WTC11 (cell line): ENCODE measurements around the gene IL9. TPM values are rescaled to one million over a fixed set of nuclear protein-coding genes. Genes with fewer than 3 reads are reported as not detected.

ENCODE experiments used
- ATAC-seq: fragments of 200-7000 bp; cut with Tn5 transposase; 2 replicates; pipeline ENCODE4 v1.10.0; 2021; ENCODE audit warnings: mild to moderate bottlenecking, moderate library complexity
- CTCF ChIA-PET: fragments of 300-600 bp; sonication (Branson Sonifier 250); formaldehyde crosslinking; loops from one replicate; lab custom pipeline; 2021; ENCODE audit warnings: antibody characterized with exemption; lab: Charles Lee
- POLR2A ChIA-PET: fragments of 350-600 bp; sonication (Branson Sonifier 250); formaldehyde crosslinking; loops from one replicate; lab custom pipeline; 2021; ENCODE audit warnings: antibody characterized with exemption; lab: Charles Lee
- DNase-seq: peaks from one replicate; pipeline ENCODE4 v3.0.0; 2021; ENCODE audit warnings: low spot score
- H3K27ac Mint-ChIP-seq: 2 replicates; pipeline ENCODE4 v1.8.0; 2021; ENCODE audit warnings: mixed read lengths
- H3K27me3 Mint-ChIP-seq: 2 replicates; pipeline ENCODE4 v1.8.0; 2021; ENCODE audit warnings: low read depth, mild to moderate bottlenecking, moderate library complexity, mixed read lengths
- H3K36me3 Mint-ChIP-seq: 2 replicates; pipeline ENCODE4 v1.8.0; 2021; ENCODE audit warnings: mixed read lengths
- H3K4me1 Mint-ChIP-seq: 2 replicates; pipeline ENCODE4 v1.8.0; 2022; ENCODE audit warnings: mixed read lengths
- H3K4me3 Mint-ChIP-seq: 2 replicates; pipeline ENCODE4 v1.8.0; 2021; ENCODE audit warnings: mild to moderate bottlenecking, moderate library complexity, mixed read lengths
- H3K9me3 Mint-ChIP-seq: 2 replicates; pipeline ENCODE4 v1.8.0; 2021; ENCODE audit warnings: mixed read lengths
- AFF4 ChIP-seq: sonication (generic); formaldehyde crosslinking; IDR thresholded peaks from 2 replicates; pipeline ENCODE4 v1.8.1; 2023; ENCODE audit warnings: mild to moderate bottlenecking, missing genetic modification reagents, borderline replicate concordance
- ATF2 ChIP-seq: sonication (generic); formaldehyde crosslinking; IDR thresholded peaks from 2 replicates; pipeline ENCODE4 v1.8.1; 2022; ENCODE audit warnings: low read depth, missing genetic modification reagents, borderline replicate concordance
- ATF6 ChIP-seq: sonication (generic); formaldehyde crosslinking; IDR thresholded peaks from 2 replicates; pipeline ENCODE4 v1.8.1; 2023; ENCODE audit warnings: mild to moderate bottlenecking, missing genetic modification reagents
- CTCF ChIP-seq: fragments of 200-600 bp; IDR thresholded peaks from 2 replicates; pipeline ENCODE4 v1.8.0; 2022; ENCODE audit warnings: antibody characterized with exemption
- MXD4 ChIP-seq: fragments of 250-450 bp; sonication (Bioruptor Pico); IDR thresholded peaks from 2 replicates; pipeline ENCODE4 v1.8.0; 2021; ENCODE audit warnings: mild to moderate bottlenecking, moderate library complexity, borderline replicate concordance
- MYBL2 ChIP-seq: sonication (generic); formaldehyde crosslinking; IDR thresholded peaks from 2 replicates; pipeline ENCODE4 v1.8.1; 2023; ENCODE audit warnings: mild to moderate bottlenecking, moderate library complexity, missing genetic modification reagents
- PRDM15 ChIP-seq: sonication (generic); formaldehyde crosslinking; IDR thresholded peaks from 2 replicates; pipeline ENCODE4 v1.8.0; 2022; ENCODE audit warnings: missing genetic modification reagents
- SP1 ChIP-seq: sonication (generic); formaldehyde crosslinking; conservative IDR thresholded peaks from 2 replicates; pipeline ENCODE4 v1.8.1; 2022; ENCODE audit warnings: missing genetic modification reagents
- TEAD1 ChIP-seq: sonication (generic); formaldehyde crosslinking; IDR thresholded peaks from 2 replicates; pipeline ENCODE4 v1.8.0; 2022; ENCODE audit warnings: mild to moderate bottlenecking, missing genetic modification reagents
- ZNF396 ChIP-seq: fragments of 250-450 bp; sonication (Bioruptor Pico); IDR thresholded peaks from 2 replicates; pipeline ENCODE4 v1.8.0; 2021; ENCODE audit warnings: mild to moderate bottlenecking, moderate library complexity, borderline replicate concordance
- ZNF416 ChIP-seq: fragments of 250-450 bp; sonication (Bioruptor Pico); IDR thresholded peaks from 2 replicates; pipeline ENCODE4 v1.9.0; 2021; ENCODE audit warnings: mild to moderate bottlenecking, inconsistent platforms
- total RNA-seq: library from RNA; stranded (reverse); gene quantifications from 3 replicates; pipeline ENCODE4 v1.2.3, GENCODE V29; 2021

IL9 gene
- total RNA-seq, 1 experiment from 2014 or later: not detected

- TF ChIP-seq ZNF416 (CRISPR knock-in tag): no peak
- TF ChIP-seq ZNF396 (CRISPR knock-in tag): no peak
- TF ChIP-seq TEAD1 (CRISPR knock-in tag): no peak
- TF ChIP-seq PRDM15 (CRISPR knock-in tag): no peak
- TF ChIP-seq MYBL2 (CRISPR knock-in tag): no peak
- TF ChIP-seq ATF2 (CRISPR knock-in tag): no peak
- TF ChIP-seq SP1 (CRISPR knock-in tag): no peak
These were observed 9.5 kb downstream of the IL9 start (continued) for GRCh38 chr5:135886136-135886535.

- ChIA-PET POLR2A (no interaction called here), CTCF (no interaction called here)
- no peak for ATAC-seq
- Mint-ChIP-seq H3K27me3 (peaks cover 23% of the 10 kb centered on the region), H3K27ac (no peak overlapping the region), H3K9me3 (no peaks in the 10 kb centered on the region), H3K36me3 (no peaks in the 10 kb centered on the region), H3K4me1 (peaks cover 37% of the 10 kb centered on the region), H3K4me3 (no peak overlapping the region)
- no peak for DNase-seq
- TF ChIP-seq MXD4 (CRISPR knock-in tag) (no peak), CTCF (no peak), ATF6 (CRISPR knock-in tag) (no peak), AFF4 (no peak)
These were observed 10.6 kb downstream of the IL9 start for GRCh38 chr5:135885031-135885430.
